Left forelimb (tissue), 1 donor: ENCODE measurements around the gene ZNF827.

Experiments
- DNase-seq: peaks from one replicate; pipeline ENCODE4 v3.0.0-alpha.2; 2018; ENCODE audit warnings: low spot score

ZNF827 gene

DNA sequence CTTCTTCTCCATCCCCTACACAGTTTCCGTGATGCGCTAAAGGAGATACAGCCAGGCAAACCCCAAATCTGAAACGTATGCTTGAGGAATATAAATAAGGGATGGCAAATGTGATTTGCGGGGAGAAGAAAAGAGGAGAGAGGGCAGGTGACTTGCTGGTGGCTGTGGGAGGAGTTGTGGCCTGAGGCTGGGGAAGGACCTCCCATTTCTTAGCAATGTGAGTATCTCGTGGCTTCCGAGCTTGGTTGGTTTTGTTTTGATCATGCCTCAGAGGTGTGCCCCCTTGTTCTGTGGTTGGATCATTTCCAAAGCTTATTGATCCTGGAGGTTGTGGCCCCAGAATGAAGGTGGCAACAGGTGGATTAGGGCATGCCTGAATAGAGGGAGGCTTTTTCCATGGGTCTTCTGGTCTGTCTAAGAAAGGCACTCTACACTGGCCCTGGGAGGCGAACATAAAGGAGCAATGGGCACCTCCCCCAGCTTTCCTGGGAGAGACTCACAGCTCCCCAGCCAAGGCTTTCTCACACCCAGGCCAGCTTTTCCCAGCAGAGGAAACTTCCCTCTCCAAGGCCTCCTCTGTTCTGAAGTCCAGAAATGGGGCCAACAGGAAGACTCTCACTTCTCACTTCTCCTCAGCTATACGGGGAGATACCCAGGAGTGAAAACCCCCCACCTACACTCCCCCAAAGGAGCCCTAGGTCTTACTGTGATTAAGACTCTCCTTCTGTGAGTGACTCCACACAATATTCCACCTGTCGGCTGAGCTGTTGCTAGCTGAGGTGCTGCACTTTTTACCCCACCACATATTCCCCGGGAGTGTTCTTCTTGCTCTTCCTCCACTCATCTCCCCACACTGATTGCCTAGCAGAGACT, 218.6 kb downstream of the ZNF827 start:
- DNase-seq, result no peak

DNA sequence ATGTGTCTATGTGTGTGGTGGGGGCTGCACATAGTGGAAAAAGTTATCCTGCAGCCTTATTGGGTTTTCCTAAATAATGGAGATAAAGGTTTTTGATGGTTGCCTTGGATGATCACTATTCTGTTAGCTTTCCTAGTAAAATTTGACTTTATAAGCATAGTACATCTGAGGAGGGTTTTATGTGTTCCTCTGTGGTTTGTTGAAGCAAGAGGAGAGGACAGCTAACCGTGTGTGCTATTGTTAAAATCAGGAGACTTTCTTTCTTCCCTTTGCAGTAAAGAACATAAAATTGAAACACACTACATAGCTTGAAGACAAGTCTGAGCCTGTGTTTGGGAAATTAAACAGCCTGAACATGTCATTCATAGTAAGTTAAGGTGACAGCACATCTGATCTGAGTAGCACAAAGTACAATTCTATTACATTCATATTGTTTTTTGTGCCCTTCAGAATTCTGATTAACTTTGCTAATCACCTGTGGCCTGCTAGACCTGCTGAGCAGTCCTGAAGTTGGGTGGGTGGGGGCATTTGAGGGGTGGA, 221.9 kb downstream of the ZNF827 start:
- no peak for DNase-seq

GRCh38 chr4:145716200-145716599, 222.4 kb downstream of the ZNF827 start:
- DNase-seq, result no peak

DNA sequence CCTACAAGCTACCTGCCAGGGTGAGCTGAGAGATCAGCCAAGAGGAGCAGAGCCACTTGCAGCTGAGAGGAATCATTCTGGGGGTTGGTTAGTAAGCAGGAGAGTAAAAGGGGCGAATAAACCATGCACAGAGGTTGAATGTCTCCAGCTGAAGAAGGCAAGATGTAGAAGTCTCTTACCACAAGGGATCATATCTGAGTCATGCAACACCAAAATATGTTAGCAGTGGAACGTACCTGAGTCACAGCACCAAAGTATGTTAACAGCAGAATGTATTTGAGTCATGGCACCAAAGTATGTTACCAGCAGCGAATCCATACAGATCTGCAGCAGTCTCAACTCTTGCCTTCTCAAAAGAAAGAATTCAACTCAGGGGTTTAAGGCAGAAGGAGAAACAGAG, 228.8 kb downstream of the ZNF827 start:
- DNase-seq, result no peak

GRCh38 chr4:145709336-145709735, 229.3 kb downstream of the ZNF827 start:
- DNase-seq, result no peak
